GM18870 (cell line): ENCODE measurements around the gene DNAJB8.

ENCODE experiments used
- ATAC-seq: cut with Tn5 transposase; IDR thresholded peaks from one replicate; pipeline ENCODE4 v1.9.1; 2021; ENCODE audit warnings: moderate library complexity; ENCODE audit not compliant: unreplicated experiment

DNAJB8 gene

DNA sequence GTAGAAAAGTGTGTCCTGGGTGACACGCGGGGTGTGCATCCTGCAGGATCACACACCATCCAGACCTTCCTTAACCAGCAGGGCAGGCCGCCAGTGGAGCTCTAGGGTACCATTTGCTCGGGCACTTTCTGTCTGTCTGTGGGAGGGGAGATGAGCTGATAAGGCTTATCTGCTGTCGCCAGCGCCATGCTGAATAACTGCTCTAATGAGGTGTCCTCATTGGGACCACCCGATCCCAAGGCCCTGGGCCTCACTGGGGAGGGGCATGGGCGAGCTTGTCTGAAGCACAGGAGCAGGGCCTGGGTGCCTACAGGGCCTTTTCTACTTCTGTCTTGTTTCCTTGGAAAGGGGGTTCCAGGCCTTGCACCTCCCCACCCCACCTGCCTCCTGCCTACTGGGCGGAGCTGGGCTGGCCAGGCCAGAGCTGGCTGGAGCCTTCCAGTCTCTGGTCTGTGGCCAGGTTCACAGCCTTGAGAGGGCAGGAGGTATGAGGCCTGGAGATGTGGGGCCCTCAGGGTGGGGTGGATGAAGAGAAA is 28.8 kb upstream of the DNAJB8 start:
- ATAC-seq = no peak

DNA sequence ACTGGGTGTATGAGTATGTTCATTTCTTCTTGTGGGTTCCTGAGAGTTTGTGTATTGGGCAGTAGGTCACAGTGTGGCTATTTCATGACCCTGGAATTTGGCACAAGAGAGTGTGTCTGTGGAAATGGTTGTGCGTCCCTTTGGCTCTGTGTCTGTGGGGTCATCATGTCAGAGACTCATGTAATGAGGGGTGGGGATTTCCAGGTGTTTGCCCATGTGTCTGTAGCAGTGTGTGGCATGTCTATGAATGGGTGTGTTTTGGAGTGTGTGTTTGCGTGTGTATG is 27.6 kb upstream of the DNAJB8 start:
- ATAC-seq = no peak

DNA sequence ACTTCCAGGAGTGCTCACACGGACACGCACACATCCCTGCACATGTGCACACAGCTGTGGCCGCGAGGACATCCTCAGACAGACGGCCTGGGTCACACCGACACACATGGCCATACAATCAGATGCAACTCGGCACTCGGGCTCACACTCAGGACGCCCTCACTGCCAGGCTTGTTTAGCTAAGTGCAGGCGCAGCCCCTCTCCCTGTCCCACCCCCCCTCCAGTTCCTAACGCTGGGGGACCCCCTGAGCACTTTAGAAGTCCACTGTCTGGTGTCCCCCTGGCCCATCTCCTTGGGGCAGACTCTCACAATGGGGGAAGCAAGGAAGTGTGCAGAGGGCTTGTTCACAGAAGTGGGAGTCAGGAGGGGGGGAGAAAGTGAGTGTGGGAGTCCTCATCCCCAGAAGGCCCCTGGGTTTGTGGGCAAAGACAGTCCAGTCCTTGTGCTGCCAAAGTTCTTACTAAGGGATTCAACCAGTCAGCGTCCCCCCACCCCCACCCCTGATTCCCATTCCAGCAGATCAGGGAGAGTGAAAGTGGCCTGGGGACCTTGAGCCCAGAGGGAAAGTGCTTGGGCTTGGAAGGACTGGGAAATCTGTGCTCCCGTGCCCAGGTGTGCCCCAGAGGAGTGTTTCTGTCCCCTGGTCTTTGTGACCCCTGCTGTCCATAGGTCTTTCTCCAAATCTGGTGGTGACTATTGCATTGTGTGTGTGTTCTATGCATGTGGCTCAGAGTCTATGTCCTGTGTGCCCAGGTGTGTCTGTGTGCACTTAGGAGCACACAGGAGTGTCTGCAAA is 27.1 kb upstream of the DNAJB8 start:
- no peak for ATAC-seq

DNA sequence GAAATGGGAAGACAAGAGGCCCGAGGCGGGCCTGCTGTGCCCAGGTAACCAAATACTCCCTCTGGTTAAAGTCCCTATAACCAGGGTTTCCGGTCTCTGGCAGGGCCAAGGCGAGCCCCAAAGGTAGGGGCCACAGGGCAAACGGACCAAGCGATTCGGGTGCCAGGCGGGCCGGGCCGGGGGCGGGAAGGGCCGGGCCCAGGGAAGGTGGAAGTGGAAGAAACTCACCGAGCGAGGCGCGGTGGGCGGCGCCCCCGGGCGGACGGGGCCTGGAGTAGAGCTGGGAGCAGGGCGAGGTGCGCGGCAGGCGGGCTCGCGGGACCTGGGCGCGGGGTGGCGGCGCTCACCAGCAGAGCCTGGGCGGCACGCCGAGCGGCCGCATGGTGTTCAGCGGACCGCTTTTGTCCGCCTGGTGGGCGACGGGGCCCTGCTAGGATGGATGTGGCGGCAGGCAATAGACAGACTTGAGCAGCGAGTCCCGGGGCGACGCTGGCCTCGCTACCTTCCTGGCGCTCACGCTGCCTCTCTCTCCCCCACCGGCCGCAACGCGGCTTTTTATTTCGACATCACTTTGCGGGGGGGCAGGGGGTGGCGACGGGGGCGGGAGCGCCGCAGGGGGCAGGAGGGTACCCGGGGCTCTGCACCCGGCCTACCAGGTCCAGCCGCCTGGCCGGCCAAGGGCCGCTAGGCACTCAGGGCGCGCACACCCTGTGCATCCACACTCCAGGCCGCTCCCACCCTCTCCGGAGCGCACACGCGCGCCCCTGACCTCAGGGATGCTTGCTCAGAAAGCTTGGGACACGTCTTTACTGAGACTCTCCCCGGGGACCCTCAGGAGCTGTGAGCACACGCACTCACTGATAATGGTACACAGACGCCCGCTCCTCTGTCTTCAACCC is 26.2 kb upstream of the DNAJB8 start, which contains the start of gene GATA2:
Gene GATA2, minus strand, starts transcription at position 531 of the 899 bp plus-strand sequence. CDS start 6,170 bp downstream, outside the sequence.
- no peak for ATAC-seq

DNA sequence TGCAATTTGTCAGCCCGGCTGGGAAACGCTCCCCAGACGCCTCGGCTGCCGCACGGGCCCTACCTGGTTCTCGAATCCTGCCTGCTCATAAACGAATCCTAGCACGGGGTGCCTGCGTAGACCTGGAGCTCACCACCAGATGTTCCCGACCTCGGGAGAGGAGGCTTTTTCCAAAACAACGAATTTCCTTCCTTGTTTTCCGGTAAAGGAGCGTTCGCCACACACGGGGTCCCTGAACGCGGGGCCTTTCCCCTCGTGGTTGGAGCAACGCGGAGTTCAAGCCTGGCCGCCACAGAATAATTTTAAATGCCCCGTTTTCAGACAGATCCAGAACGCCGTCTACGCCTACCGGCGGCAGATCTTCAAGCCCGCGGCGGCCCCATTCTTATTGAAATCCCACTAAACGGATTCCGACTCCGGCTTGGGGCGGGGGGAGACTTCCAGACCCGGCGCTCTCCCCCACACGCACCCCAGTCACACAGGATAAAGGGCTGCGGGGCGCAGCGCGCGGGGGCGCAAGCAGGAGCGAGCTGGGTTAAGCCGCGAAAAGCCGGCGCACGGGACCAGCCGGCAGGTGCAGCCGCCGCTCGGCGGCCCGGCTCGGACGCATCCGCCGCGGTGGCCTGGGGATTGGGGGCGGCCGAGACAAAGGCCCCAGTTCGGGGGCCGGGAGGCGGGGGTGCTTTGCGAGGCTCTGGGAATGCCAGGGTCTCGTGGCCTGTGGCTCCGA is 25.4 kb upstream of the DNAJB8 start:
- no peak for ATAC-seq

DNA sequence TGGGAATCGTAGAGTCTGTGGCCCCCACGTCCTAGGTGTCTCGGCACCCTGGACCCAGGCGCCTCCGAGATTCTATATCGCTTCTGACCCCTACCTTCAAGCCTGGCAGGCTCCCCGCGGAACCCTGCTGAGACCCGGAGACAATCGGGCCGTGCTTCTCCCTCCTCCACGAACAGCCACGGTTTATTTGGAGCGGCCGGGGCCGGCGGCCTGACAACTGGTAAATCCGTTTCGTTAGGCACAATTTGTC is 24.9 kb upstream of the DNAJB8 start:
- no peak for ATAC-seq

DNA sequence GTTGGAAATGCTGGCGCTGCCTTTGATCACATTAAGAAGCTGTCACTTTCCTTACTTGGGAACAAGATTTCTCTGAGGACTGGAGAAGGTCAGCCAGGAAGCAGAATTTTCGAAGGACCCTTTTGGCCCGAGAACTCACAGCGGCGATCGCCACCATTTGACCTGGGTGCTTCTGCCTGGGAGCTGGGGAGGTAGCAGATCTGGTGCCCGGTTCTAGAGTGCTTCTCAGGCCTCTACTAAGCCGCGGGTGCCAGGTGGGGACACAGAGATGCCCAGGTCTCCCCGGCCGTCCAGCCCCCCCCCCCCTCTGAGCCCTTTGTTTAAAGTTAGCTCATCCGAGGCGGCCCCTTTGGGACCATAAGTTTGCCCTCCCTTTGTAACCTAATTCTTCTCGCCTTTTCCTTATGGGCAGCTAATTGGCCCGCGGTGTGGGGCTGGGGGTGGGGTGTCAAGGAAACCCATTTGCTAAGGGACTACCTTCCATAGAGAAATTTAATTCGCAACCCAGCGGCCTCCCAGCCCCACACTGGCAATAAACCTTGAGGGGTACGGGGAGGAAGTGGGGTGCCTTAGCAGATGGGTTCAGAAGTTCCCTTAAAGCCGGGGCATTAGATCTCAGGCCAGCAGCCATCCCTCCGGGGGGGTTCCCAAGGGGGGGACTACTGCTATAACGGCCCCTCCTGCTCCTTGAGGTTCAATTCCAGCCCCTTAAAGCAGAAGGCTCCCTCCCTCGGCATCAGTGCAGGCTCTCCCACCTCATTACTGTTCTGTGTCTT is 24.4 kb upstream of the DNAJB8 start:
- ATAC-seq = no peak

DNA sequence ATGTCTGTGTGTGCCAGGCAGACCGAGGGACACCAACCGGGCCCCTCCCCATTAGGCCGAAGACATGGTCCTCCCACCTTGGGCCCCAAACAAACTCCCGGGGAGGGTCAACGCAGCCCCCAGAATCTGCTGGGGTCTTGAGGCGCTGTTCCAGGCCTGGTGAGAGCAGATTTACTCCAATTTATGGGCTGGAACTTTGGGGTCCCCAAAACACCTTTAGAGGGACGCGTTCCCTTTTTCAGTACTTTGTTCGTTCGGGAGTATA is 23.9 kb upstream of the DNAJB8 start:
- ATAC-seq = no peak

DNA sequence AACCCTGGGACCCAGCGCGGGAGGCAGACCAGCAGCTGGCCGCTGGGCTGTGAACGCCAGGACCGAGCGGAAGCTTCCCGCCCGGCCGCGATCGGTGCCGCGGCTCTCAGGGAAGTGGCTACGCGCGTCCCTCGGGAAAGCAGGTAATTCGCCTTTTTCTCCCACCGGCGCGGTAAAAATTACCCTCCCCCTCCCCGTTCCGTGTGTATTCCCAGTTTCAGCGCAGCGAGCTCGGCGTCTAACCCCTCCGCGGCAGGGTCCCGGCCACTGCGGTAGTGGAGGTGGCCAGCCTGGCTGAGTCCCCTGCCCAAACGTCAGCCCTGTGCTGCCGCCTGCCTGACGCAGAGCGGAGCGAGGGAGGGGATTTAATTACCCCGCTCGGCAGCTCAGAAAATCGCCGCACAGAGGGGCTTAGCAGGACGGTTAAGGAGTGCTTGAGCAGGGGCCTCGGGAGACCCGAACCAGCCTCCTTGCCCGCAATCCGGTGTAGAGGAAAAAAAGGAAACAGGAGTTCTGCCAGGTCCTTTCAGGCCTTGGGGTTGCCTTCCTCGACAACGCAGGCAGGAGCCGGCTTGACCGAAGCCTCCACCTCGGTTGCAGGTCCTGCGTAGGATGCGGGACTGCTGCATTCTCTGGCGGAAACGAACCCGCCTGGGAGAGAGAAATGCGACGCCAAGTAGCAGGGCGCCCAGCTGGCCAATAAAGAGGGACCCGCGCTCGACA is 23.4 kb upstream of the DNAJB8 start:
- ATAC-seq = no peak

DNA sequence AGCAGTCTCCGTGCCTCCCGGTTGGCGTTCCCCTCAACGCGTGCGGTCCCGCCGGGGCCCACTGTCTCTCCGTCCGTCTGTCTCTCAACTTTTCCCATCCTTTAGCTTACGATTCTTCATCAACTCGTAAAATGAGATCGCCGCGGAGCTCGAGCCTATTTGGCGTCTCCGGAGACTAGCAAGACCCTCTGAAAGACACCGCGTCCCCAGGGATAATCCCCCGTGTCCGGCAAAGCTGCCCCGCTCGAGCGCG is 22.9 kb upstream of the DNAJB8 start:
- ATAC-seq = no peak

DNA sequence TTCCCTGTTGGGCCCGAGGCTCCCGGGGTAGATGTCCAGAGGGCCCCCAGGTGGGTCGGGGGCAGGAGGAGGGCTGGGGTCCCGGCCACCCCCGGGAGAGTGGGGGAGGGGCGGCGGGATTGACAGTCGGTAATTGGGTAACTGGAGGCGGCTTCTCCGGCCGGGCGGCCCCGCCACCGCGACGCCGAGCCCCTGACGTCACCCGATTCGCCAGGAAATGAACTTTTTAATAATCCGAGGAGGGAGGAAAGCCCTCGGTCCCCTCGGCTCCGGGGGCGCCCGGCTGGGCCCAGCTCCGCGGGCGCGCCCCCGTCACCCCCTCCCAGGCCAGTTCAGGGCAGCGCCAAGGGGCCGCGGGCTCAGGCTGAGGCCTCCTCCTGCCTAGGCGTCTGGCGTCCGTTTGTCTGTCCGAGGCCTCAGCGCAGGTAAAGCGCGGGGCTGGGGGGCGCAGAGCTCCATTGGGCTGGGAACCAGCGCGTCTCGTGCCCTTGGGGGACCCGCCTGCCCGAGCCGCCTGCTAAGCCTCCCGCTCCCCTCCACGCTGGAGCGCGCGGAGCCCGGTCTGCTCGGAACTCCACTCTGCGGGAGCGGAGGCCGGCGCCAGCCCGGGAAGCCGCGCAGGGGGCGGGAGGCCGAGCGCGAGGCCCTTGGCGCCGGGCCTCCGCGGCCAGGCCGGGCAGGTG is 22.4 kb upstream of the DNAJB8 start:
- ATAC-seq = no peak

DNA sequence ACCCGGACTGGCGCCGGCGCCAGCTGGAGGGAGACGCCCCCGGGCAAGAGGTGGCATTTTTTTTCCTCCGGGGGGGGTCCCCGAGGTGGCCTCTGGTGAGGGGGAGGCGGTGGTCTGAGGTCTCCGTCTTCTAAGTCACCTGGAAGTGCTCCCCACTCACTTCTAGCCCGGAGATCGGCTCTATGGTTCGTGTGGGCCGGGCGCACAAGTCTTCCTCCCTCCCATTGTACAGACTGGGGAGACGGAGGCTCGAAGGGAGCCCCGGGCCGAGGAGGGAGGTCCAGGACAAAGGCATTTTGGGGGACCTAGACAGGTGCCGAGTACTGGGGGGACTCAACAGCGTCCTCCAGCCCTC is 21.9 kb upstream of the DNAJB8 start:
- no peak for ATAC-seq

DNA sequence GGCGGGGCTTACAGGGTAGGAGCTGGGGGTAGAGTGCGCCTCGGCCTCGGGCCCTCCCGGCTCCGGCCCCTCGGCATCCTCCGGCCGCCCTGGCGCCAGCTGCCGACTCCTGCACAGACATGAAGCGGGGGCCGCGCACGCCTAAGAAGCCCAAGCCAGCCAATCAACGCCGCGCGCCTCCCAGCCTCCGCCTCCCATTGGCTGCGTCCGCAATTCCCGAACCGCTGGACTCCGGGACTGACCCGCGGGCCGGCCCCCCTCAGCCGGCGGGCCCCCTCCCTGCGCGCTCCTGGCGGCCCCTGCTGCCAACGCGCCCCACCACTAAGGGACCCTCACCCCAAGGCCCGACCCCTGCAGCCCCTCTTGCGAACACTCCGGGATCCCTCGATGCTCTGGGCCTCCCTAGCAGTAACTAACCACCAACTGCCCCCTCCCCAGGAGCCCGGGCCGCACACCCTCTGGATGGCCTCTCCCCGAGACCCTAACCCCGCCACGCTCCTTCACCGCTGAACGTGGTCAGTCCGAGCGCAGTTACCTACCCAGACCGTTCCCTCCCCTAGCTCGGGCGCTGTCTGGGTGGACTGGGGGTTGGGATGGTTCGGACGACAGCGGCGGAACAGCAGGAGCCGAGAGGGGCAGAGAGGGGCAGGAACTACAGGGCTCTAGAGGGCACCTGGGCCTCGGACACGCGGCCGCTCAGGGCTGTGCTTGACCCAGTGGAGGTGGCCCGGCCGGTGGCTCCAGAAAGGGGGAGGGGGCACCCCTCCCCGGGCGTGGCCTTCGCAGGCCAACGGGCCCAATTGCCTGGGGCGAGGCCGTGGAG is 21.3 kb upstream of the DNAJB8 start:
- no peak for ATAC-seq

DNA sequence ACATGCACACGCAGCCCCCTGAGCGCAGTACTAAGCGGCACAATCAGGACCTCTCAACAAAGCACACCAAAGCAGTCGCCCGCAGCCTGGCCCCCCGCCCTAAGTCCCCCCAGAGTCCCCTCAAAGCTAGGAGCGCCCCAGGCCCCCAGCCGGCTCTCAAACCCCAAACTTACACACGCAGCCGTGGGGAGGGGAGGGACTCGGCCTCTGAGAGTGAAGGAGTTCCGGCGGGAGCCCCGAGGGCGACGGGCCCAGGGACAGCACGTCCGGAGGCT is 20.8 kb upstream of the DNAJB8 start:
- no peak for ATAC-seq

DNA sequence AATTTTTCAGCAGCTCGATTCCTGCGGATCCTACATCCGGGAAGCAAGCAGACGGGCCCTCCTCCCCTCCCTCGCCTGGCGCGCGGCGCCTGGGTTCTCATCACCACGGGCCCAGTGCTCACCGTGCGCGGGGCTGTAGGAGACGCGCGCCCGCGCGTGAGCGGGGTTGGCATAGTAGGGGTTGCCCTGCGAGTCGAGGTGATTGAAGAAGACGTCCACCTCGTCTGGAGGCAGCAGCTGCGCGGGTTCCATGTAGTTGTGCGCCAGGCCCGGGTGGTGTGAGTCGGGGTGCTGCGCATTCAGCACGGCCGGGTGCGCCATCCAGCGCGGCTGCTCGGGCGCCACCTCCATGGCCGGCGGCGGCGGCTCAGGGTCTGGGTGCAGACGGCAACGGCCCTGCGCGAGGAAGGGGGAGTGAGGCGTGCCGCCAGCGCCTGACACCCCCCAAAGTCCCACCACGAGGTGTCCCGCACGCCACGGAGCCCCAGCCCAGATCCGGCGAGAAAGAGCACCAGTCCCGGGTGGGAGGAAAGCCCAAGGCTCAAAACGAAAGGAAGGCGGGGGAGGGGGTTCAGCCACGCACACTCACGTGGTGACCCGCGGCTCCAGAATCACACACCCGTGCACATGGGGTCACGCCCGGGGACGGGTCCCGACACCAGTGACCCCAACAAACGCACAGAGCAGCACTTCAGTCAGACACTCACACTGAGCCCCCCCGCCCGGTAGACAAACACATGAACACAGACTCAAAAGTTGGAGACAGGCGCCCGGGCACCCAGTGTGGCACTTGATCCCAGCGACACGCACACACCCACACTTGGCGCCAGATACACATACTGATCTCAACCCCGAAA is 20.2 kb upstream of the DNAJB8 start:
- no peak for ATAC-seq

DNA sequence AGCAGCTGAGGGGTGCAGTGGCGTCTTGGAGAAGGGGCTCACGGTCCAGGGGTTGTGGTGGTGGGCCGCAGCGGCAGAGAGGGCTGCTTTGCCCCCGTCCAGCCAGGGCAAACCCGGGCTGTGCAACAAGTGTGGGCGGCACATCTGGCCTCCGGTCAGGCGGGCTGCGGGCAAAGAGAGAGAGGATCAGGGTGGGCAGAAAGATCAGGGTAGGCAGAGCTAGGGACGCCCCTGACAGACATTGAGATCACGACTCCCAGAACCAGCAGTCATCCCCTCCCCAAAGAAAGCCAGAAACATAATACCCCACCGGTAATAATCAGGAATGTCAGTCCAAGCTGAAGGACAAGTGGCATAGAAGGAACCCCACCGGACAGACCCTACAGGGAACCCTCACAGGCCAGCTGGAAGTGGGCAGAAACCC is 19.5 kb upstream of the DNAJB8 start:
- no peak for ATAC-seq

DNA sequence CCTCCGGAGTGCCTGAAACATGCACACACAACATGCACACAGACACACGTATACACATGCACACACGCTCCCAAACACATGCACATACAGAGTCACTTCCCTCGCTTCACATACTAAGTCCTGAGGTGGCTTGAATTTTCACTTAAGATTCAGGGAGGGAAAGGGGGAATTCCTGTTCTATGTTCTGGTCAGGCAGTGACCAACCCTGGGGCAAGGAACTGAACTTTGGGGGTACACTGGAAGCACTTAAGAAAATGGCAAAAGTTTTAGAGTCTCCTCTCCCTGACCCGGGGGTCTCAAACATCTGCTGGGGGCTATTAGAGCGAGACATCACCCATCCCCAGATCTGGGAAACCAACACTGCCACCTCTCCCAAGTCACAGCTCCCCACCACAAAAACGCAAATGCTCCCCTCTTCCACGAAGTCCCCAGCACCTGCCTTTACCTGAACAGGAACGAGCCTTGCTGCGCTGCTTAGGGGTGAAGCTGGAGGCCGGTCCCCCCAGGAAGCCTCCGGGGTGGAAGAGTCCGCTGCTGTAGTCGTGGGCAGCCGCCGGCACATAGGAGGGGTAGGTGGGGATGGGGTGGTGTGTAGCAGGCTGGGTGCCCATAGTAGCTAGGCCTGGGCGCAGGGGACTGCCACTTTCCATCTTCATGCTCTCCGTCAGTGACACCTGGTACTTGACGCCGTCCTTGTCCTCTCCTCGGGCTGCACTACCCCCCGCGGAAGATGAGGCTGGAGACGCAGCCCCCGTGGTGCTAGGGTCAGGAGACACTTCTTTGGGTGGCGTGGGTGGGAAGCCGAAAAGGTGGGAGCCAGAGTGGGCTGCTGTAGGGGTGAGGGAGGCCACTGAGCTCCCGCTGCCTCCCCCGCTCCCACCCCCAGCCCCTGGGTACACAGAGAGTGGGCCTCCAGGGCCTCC is 18.9 kb upstream of the DNAJB8 start:
- ATAC-seq = no peak
